HG03469 (cell line): ENCODE results near the gene ELFN2.

Source experiments
- ATAC-seq: cut with Tn5 transposase; IDR thresholded peaks from one replicate; pipeline ENCODE4 v1.9.1; 2021; ENCODE audit warnings: mild to moderate bottlenecking, moderate library complexity, moderate number of reproducible peaks; ENCODE audit not compliant: unreplicated experiment

Gene ELFN2

DNA sequence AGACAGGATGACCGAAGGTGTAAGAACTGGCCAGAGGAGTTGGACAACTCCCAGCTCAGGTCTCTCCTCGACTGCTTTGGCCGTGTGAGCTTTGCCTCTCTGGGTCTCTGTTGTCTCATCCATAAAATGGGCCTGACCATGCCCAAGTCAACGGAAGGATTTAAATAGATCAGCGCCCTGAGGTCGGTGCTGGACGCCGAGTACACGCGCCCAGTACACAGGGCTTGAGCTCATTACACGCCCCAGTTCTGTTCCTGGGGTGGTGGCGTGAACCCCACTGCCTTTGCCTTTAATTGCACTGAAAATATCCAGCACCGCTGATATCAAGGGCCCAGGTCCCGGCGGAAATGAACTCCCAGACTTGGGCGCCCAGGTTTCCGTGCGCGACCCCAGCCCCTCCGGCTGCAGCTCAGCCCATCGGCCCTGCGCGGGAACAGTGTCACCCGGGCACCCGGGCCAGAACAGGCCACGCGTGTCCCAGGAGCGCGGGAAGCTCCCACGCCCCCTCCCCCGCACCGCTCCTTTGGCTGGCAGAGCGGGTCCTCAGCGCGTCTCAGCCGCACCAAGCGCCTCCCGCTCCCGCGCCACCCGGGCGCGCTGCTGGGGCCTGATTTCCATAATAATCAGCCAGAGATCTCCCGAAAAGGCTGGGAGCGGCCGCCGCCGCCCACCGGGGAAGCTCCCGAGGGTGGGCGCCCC, 102.8 kb downstream of the ELFN2 start:
- ATAC-seq, result no peak

GRCh38 chr22:37320726-37321677, 106.3 kb downstream of the ELFN2 start:
- no peak for ATAC-seq

DNA sequence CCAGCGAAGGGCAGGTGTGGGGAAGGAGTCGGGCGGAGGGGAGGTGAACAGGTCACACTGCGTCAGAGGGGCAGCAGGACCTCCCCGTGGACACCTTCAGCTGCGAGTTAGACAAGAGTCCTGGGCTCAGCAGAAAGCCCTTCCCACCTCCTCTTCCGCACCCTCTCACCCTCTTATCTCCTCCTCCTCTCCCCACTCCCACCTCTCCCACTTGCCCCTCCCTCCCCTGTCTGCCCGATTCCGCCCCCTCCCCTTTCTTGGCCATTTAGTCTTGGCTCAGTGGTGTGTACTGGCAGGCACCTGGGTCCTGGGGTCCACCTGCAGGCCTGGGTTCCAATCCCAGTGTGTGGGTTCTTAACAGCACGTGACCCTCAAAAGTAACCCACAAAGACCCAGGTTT, 107.8 kb downstream of the ELFN2 start:
- ATAC-seq, result no peak

- no peak for ATAC-seq
These were observed 108.7 kb downstream of the ELFN2 start for GRCh38 chr22:37318364-37319109.
